GM21390 (cell line): Measurements from ENCODE around the gene TSHZ2.

Source experiments
- ATAC-seq: cut with Tn5 transposase; IDR thresholded peaks from one replicate; pipeline ENCODE4 v1.9.1; 2021; ENCODE audit not compliant: unreplicated experiment

TSHZ2 gene

GRCh38 chr20:53194306-53195290 lies 222.4 kb downstream of the TSHZ2 start:
- ATAC-seq: no peak

DNA sequence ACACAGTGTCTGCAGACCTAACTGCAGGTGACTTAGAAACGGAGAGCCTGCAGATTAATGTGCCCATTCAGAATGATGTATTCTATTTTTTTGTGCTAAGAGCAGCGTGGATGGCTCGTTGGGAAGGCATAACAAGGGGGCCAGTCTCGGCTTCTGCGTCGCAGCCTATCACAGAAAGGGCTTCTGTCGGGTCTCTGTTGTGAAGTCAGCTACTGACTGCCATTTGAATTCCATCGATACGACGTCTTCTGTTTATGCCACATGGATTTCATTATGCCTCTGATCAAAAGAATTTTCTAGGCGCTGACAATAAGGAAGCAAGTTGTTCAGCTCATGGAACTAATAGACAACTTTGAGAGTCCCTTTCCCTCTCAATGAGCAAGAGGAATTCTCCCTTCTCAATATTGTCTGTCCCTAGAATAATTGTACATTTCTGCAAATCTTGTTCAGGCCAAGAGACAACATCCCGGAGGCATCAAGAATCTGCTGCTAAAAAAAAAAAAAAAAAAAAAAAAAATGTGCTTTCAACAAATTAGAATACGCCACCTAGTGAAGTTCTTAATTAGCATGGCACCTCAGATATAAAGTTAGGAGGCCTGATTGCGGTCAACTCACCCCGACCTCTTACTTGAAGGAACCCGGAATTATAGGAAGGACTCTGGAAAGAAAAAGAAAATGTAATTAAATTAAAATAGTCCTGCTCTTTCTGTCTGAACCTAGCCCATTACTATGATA lies 223.9 kb downstream of the TSHZ2 start:
- ATAC-seq: no peak

GRCh38 chr20:53201588-53201987 lies 229.4 kb downstream of the TSHZ2 start:
- no peak for ATAC-seq

DNA sequence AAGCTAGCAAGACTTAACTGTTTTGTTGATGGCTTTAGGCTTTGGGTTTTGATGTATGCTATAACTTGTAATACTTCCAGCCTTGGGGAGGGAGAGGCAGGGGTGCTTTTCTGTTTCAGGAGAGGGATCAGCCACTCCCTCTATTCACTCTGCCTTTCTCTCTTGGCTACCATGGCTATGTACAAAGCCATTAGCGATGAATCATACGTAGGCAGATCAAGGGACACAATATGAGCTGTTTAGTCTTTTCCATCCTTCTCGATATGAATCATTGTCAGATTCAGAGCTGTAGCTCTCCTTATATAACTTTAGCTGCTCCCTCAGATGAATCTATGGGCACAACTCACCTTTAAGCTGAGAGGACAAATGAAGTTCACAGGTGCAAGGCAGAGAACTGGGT lies 230.6 kb downstream of the TSHZ2 start:
- no peak for ATAC-seq

- no peak for ATAC-seq
Measured at GRCh38 chr20:53205046-53205445, 232.9 kb downstream of the TSHZ2 start.

GRCh38 chr20:53208110-53208832 lies 236.1 kb downstream of the TSHZ2 start:
- ATAC-seq: no peak

GRCh38 chr20:53210041-53210440 lies 237.9 kb downstream of the TSHZ2 start:
- ATAC-seq: no peak

GRCh38 chr20:53210931-53211330 lies 238.8 kb downstream of the TSHZ2 start:
- ATAC-seq: no peak

DNA sequence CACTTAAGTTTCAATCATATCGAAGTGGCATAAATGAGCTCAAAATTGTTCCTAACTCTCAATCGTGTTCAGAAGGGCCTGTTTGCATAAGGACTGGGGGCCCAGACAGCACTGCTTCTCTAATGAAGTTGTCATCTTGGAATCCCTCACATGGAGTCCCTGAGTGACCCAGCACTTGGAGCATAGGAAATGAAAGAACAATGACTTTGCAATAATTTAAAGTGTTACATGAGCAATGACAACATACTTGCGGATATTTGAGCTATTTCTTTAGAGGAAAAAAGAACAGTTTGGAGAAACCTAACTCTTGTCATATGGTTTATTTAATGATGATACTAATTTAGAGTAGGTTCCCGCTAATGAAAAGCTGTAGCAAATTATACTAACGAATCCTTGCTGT lies 239.9 kb downstream of the TSHZ2 start:
- ATAC-seq: no peak

GRCh38 chr20:53214392-53214791 lies 242.2 kb downstream of the TSHZ2 start:
- no peak for ATAC-seq

DNA sequence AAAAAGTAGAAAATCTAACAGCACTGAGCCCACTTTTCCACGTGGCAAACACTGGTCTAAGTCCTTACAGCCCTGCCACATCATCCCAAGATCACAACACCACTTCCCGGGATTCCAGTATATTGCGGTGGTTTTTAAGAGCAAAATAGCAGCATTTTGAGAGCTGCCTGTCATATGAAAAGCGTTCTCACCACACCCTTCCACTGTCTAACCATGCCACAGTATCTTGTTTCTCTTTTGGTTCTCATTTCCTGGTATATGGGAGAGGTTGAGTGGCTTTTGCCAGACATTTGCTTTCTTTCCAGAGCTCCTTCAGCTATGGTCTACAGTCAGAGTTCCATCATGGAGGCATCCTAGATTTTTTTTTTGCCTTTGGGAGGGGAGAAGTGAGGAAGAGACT lies 243.0 kb downstream of the TSHZ2 start:
- no peak for ATAC-seq

GRCh38 chr20:53216478-53216855 lies 244.3 kb downstream of the TSHZ2 start:
- no peak for ATAC-seq

DNA sequence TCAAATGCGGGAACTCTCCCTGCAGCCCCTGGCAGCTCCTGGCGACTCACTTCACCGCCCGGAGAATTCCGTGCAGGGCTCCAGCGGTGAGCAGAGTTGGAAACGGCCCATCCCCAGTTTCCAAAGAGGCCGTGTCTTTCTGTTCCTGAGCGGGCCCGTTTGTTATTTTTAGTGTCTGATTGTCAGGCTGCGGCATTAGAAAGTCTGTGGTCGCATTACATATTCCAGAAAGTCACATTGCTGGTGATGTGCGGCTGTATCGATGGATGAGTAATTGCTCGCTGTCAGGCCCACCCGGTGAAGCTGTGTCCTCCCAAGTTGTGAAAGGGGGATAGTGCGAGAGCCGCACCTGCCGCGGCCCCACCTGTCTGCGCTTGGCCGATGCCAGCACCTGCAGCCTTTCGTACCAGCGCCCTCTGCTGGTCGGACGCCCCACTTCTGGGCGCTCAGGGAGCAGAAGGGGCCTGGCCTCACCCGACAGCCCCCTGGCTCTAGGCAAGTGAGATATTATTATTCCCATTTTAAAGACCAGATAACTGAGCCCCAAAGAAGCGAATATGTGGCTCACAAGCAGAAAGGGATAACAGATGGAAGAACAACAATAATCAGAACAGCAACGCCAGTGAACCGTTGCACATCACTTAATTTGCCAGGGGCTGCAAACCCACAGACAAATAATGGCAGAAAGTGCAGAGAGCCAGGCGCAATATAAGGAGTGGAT lies 244.9 kb downstream of the TSHZ2 start:
- no peak for ATAC-seq

DNA sequence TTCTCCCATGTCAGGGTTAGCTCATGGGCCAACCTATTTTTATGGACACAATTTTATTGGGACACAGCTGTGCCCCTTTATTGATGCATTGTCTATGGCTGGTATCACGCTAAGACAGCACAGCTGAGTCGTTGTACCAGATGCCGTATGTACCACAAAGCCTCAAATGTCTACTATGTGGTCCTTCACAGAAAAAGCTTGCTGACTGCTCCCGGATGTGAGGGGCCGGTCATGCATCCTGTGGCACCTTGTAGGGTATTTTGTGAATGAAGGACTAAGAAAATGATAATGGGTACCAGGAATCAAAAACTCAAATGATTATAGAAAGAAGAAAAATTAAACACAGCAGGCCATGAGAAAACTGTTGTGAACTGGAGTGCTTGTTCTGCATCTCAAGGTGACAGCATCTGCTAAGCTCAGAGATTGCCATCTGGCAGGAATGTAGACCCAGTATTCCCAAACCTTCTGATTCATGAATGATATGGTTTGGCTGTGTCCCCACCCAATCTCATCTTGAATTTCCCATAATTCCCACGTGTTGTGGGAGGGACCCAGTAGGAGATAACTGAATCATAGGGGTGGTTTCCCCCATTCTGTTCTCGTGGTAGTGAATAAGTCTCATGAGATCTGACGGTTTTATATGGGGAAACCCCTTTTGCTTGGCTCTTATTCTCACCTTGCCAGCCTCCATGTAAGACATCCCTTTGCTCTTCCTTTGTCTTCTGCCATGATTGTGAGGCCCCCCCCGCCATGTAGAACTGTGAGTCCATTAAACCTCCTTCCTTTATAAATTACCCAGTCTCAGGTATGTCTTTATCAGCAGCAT lies 248.5 kb downstream of the TSHZ2 start:
- ATAC-seq: no peak

- no peak for ATAC-seq
Measured at GRCh38 chr20:53221731-53222130, 249.6 kb downstream of the TSHZ2 start.

GRCh38 chr20:53222416-53222815 lies 250.3 kb downstream of the TSHZ2 start:
- no peak for ATAC-seq

GRCh38 chr20:53222932-53223331 lies 250.8 kb downstream of the TSHZ2 start:
- no peak for ATAC-seq

DNA sequence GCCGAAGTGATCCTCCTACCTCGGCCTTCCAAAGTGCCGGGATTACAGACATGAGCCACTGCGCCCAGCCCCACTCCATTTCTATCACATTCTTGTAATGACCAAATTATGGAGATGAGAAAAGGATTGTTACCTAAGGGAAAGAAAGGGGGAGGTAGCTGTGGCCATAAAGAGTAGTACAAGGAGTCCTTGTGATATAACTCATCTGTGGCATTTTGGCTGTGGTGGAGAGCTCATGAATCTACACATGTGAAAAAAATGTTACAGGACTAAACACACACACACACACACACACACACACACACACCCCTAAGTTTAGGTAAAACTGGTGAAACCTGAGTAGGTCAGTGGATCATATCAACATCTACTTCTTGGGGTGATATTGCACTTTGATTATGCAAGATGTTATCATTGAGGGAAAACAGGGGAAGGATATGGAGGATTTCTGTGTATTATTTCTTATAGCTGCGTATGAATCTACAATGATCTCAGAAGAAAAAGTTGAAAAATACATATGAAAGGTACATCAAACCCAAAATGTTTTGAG lies 251.5 kb downstream of the TSHZ2 start:
- ATAC-seq: no peak

DNA sequence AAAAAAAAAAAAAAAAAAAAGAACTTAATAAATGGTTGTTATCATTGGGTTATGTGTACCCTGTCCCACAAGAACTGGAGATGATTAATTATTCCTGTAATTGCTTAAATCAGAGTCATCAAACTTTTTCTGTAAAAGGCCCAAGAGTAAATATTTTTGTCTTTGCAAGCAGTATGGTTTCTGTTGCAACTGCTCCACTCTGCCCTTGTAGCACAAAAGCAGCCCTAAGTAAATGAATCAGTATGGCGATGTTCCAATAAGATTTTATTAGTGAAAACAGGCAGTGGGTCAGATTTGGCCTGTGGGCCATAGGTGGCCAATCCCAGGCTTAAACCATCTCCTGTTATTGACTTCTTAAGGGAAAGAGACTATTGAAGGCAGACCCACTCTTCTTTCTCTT lies 252.7 kb downstream of the TSHZ2 start:
- no peak for ATAC-seq

DNA sequence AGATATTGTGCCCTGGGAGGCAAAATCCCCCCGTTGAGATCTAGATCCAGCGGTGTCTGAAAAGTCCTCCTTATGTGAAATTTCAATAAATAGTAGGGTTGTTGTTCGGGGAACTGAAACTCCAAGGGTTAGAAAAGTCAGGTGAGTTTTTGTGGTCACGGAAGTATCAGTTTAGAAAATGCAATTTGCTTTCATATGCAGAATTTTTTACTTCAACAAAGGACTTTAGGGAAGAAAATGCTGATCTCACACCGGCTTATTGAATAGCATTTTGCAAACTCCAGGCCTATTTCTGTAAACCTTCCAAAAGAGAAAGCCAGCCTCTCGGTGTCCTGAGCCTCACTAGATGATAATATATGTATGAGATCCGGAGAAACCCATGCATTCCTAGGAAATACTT lies 254.7 kb downstream of the TSHZ2 start:
- peak; percentile 58 for ATAC-seq
